Sigmoid colon (tissue), 7 donors: Measurements from ENCODE around the gene IGFBPL1. TPM values are rescaled to one million over a fixed set of nuclear protein-coding genes. Genes with fewer than 3 reads are reported as not detected.

ENCODE experiments used
- DNase-seq: peaks from one replicate; pipeline ENCODE4 v3.0.0-alpha.2; 2019
- H3K27ac ChIP-seq, 4 donors: fragments of 200-600 bp; sonication (generic); one replicate each; pipeline ENCODE4 v1.5.1; 2016 to 2019; ENCODE audit warnings: mild to moderate bottlenecking in 1 of 4
- H3K27me3 ChIP-seq, 3 donors: fragments of 200-600 bp; sonication (generic); one replicate each; pipeline ENCODE4 v1.5.1; 2019; ENCODE audit warnings: mild to moderate bottlenecking in 1 of 3
- H3K36me3 ChIP-seq, 4 donors: fragments of 200-600 bp; sonication (generic); one replicate each; pipeline ENCODE4 v1.5.1; 2016 to 2019
- H3K4me1 ChIP-seq, 4 donors: fragments of 200-600 bp; sonication (generic); one replicate each; pipeline ENCODE4 v1.5.1; 2017 to 2019
- H3K4me3 ChIP-seq, 4 donors: fragments of 200-600 bp; sonication (generic); one replicate each; pipeline ENCODE4 v1.5.1; 2017 to 2019; ENCODE audit warnings: mild to moderate bottlenecking in 2 of 4, moderate library complexity in 1 of 4
- H3K9me3 ChIP-seq, 4 donors: fragments of 200-600 bp in 3 of 4; sonication (generic) in 3 of 4; one replicate each; pipeline versions ENCODE4 v1.5.1 to v1.6.1; 2013 to 2019
- EP300 ChIP-seq, 4 donors: sonication (generic); formaldehyde crosslinking; IDR thresholded peaks; one replicate each; pipeline ENCODE4 v1.6.1; 2017; ENCODE audit warnings: antibody characterized with exemption in 4 of 4
- POLR2A ChIP-seq, 2 donors: fragments of 450-650 bp; IDR thresholded peaks; one replicate each; pipeline ENCODE4 v1.6.1; 2016; ENCODE audit warnings: antibody characterized with exemption in 2 of 2, mild to moderate bottlenecking in 2 of 2, moderate library complexity in 2 of 2
- POLR2AphosphoS5 ChIP-seq, 4 donors: sonication (generic); formaldehyde crosslinking; IDR thresholded peaks; one replicate each; pipeline ENCODE4 v1.6.1; 2017; ENCODE audit warnings: antibody characterized with exemption in 4 of 4
- WGBS, 2 donors: extraction: QIAGEN DNeasy Blood & Tissue Kit; methylation state at CpG; one replicate each; pipeline ENCODE4 v1.1.7; 2013; 5-methylcytosine and 5-hydroxymethylcytosine counted together
- intact Hi-C: fragments of 100-400 bp; cut with DNase I; formaldehyde crosslinking; loops from one replicate; pipeline ENCODE4 v1.15.1; 2023
- polyA plus RNA-seq, 3 donors: library from polyadenylated mRNA; stranded (reverse); fragments of 200-250 nt; gene quantifications; one replicate each; pipeline ENCODE4 v1.2.3, GENCODE V29; 2013
- total RNA-seq, 4 donors: library from RNA; depleted of rRNA; stranded (reverse); fragments of >200 nt; gene quantifications; one replicate each; pipeline ENCODE4 v1.1.0, GENCODE V29; 2016
- TF ChIP-seq, protein P1 (sequence below), 4 experiments: fragments of 450-650 bp in 3 of 4; fragments of 200-600 bp in 1 of 4; IDR thresholded peaks; one replicate each; pipeline ENCODE4 v1.5.1; 2016 to 2019; ENCODE audit warnings: antibody characterized with exemption in 4 of 4, mild to moderate bottlenecking in 3 of 4, moderate library complexity in 2 of 4
- donor health status: healthy with polysubstance abuse.
- donor health status: Bipolar disorder and iron deficiency.
- donor health status: healthy.

The IGFBPL1 gene
- total and polyA plus RNA-seq, 7 donors = 0.23 to 2.2 (median 0.87) TPM; not detected in 3

GRCh38 chr9:38442473-38443096, 18.3 kb upstream of the IGFBPL1 start:
- Histone ChIP-seq H3K9me3 (no peaks in the 10 kb centered on the region), H3K4me1 (no peaks in the 10 kb centered on the region), H3K27me3 (no peaks in the 10 kb centered on the region), H3K27ac (no peak overlapping the region), H3K36me3 (no peaks in the 10 kb centered on the region), H3K4me3 (no peak overlapping the region)
- DNase-seq = no peak
- WGBS, 2 donors = 73 to 74% methylated on average over 8 of the region's 8 CpGs
- intact Hi-C loops = no loop called here
- no peak for TF ChIP-seq EP300 (IDR thresholded peaks at IDR 0.05)
- TF ChIP-seq POLR2A (IDR thresholded peaks at IDR 0.05) = no peak
- TF ChIP-seq POLR2AphosphoS5 (IDR thresholded peaks at IDR 0.05) = no peak
- TF ChIP-seq, protein P1, sequence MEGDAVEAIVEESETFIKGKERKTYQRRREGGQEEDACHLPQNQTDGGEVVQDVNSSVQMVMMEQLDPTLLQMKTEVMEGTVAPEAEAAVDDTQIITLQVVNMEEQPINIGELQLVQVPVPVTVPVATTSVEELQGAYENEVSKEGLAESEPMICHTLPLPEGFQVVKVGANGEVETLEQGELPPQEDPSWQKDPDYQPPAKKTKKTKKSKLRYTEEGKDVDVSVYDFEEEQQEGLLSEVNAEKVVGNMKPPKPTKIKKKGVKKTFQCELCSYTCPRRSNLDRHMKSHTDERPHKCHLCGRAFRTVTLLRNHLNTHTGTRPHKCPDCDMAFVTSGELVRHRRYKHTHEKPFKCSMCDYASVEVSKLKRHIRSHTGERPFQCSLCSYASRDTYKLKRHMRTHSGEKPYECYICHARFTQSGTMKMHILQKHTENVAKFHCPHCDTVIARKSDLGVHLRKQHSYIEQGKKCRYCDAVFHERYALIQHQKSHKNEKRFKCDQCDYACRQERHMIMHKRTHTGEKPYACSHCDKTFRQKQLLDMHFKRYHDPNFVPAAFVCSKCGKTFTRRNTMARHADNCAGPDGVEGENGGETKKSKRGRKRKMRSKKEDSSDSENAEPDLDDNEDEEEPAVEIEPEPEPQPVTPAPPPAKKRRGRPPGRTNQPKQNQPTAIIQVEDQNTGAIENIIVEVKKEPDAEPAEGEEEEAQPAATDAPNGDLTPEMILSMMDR (IDR thresholded peaks at IDR 0.05) = no peak

GRCh38 chr9:38441347-38442085, 17.3 kb upstream of the IGFBPL1 start:
- no peak overlapping the region for H3K27ac ChIP-seq
- TF ChIP-seq POLR2AphosphoS5 (IDR thresholded peaks at IDR 0.05) (no peak), EP300 (IDR thresholded peaks at IDR 0.05) (no peak), POLR2A (IDR thresholded peaks at IDR 0.05) (no peak)
- TF ChIP-seq, protein P1 (IDR thresholded peaks at IDR 0.05) = no peak
- H3K4me1 ChIP-seq = no peaks in the 10 kb centered on the region
- no peak overlapping the region for H3K4me3 ChIP-seq
- 80 to 87% methylated on average over 8 of the region's 8 CpGs for WGBS, 2 donors
- H3K36me3 ChIP-seq = no peaks in the 10 kb centered on the region
- intact Hi-C loops = no loop called here
- no peaks in the 10 kb centered on the region for H3K9me3 ChIP-seq
- no peaks in the 10 kb centered on the region for H3K27me3 ChIP-seq
- DNase-seq = no peak

DNA sequence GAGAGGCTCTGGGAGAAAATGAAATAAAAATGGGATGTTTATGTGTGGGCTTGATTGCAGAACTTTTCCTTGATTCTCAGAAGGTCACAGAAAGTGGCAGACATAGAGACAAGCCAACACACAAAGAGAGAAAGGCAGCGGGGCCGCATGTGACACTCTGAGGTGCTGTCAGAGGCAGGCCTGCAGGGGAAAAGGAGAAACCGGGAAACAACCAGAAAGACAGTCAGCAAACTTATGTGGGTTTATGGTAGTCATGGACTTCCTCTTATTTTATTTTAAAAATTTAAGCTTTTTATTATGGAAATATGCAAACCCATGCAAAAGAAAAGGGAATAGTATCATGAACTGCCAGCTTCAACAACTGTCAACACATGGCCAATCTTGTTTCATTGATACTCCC, 16.3 kb upstream of the IGFBPL1 start:
- no peak for DNase-seq
- TF ChIP-seq POLR2AphosphoS5 (IDR thresholded peaks at IDR 0.05) = no peak
- TF ChIP-seq, protein P1 (IDR thresholded peaks at IDR 0.05) = no peak
- no peak for TF ChIP-seq EP300 (IDR thresholded peaks at IDR 0.05)
- TF ChIP-seq POLR2A (IDR thresholded peaks at IDR 0.05) = no peak
- intact Hi-C loops = no loop called here
- H3K4me1 ChIP-seq = no peaks in the 10 kb centered on the region
- H3K4me3 ChIP-seq = no peak overlapping the region
- WGBS, 2 donors = 63 to 93% methylated on average over 3 of the region's 3 CpGs
- no peaks in the 10 kb centered on the region for H3K27me3 ChIP-seq
- H3K27ac ChIP-seq = no peak overlapping the region
- no peaks in the 10 kb centered on the region for H3K9me3 ChIP-seq
- H3K36me3 ChIP-seq = no peaks in the 10 kb centered on the region

DNA sequence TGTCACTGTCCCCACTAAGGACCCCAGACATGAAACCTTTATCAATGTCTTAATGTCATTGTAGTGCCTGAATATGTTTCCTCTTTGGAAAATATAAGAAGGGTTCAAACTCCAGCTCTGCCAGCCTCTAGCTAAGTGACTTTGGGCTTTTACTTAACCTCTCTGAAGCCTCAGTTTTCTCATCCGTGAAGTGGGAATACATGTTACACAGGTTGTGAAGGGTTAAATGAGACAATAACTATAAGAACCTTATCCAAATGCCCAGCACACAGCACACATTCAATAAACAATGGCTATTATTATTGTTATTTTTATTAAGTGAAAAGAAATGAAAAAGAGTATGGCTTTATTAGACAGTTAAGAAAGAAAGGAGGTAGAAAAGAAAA, 15.7 kb upstream of the IGFBPL1 start:
- Histone ChIP-seq H3K4me3 (no peak overlapping the region), H3K4me1 (no peaks in the 10 kb centered on the region), H3K36me3 (no peaks in the 10 kb centered on the region), H3K9me3 (no peaks in the 10 kb centered on the region), H3K27me3 (no peaks in the 10 kb centered on the region), H3K27ac (no peak overlapping the region)
- WGBS, 2 donors = 92 to 100% methylated on average over 1 of the region's 1 CpG
- TF ChIP-seq, protein P1 (IDR thresholded peaks at IDR 0.05) = no peak
- TF ChIP-seq POLR2A (IDR thresholded peaks at IDR 0.05) = no peak
- TF ChIP-seq EP300 (IDR thresholded peaks at IDR 0.05) = no peak
- TF ChIP-seq POLR2AphosphoS5 (IDR thresholded peaks at IDR 0.05) = no peak
- DNase-seq = no peak
- intact Hi-C loops = loop anchor here (10.0 kb wide), 1 partner anchor 235 kb away; no protein-coding TSS in a partner anchor
